GM12864 (cell line): ENCODE data around the gene SLC29A3.

Experiments used
- DNase-seq: peaks from one replicate; pipeline ENCODE4 v3.0.0-alpha.2; 2011; ENCODE audit warnings: low read depth
- H3K4me3 ChIP-seq: 2 replicates; pipeline ENCODE4 v1.5.1; 2011; ENCODE audit warnings: mild to moderate bottlenecking, low read depth, low read length, control low read depth
- CTCF ChIP-seq: IDR thresholded peaks from 2 replicates; pipeline ENCODE4 v1.5.1; 2011; ENCODE audit warnings: low read depth, mild to moderate bottlenecking, moderate library complexity, low read length, control low read depth, inconsistent platforms; ENCODE audit errors: missing control alignments

SLC29A3 gene

GRCh38 chr10:71382028-71382427 lies 63.0 kb downstream of the SLC29A3 start:
- DNase-seq, result no peak
- H3K4me3 ChIP-seq, result no peak overlapping the region
- no peak for TF ChIP-seq CTCF

DNA sequence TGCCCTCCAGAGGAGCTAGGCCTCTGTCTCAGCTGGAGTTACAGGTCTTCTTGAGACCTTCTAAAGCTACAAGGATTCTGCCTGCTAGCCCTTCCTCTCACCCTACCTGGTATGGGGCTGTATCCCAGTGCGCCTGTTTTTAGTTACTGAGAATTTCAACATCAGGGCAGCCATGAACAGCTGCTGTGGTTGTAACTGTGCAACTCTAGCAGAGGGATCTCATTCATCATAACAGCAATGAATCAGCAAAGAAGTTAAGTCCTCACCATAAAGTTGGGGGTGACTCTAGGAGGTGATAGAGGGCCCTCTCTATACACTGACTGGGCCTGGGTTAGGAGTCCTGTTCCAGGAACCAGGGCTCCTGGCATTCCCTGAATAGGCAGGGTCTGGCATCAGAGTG lies 63.7 kb downstream of the SLC29A3 start:
- TF ChIP-seq CTCF, result no peak
- no peak overlapping the region for H3K4me3 ChIP-seq
- DNase-seq, result no peak

GRCh38 chr10:71383972-71384687 lies 65.1 kb downstream of the SLC29A3 start:
- TF ChIP-seq CTCF, result peak; percentile 96
- no peak for DNase-seq
- H3K4me3 ChIP-seq, result no peak overlapping the region

GRCh38 chr10:71388171-71388570 lies 69.1 kb downstream of the SLC29A3 start:
- no peak for TF ChIP-seq CTCF
- DNase-seq, result no peak
- no peak overlapping the region for H3K4me3 ChIP-seq

- no peak for TF ChIP-seq CTCF
- no peak for DNase-seq
These were observed 69.7 kb downstream of the SLC29A3 start for GRCh38 chr10:71388583-71389310.

DNA sequence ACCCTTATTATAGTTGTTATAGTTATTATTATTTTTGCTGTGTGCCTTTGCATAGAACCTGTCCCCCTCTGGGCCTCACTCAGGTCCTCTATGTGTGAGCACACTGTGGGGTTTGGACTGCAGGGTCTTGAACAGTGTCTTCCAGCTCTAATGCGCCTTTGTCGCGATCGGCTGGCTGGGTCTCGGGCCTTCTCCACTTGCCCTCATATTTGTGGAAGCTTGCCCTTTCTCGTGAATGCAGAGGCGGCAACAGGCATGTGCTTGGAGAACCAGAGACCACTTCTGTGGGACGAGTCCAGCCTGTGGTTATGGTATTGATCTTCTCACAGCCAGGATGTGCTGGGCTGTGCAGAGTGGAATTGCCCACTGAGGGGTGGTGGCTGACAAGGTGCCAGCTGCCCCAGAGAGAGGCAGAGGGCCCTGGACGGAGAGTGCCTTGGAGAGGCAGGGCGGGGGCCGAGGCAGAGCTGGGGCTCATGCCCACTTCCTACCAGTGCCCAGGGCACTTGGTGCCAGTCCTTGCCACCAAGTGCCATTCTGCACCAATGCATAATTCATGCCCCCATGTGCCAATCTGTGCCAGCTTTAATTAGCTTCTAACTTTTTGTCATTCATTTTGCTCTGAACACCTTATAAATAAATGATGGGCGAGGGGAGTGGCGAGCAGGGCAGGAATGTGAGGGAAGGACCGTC lies 70.9 kb downstream of the SLC29A3 start:
- no peak overlapping the region for H3K4me3 ChIP-seq
- no peak for DNase-seq
- TF ChIP-seq CTCF, result no peak

More at GRCh38 chr10:71388583-71389310, 69.7 kb downstream of the SLC29A3 start:
- no peak overlapping the region for H3K4me3 ChIP-seq
